ENCODE results near the gene CC2D2A. TPM values are rescaled to one million over a fixed set of nuclear protein-coding genes. Genes with fewer than 3 reads are reported as not detected.

The CC2D2A gene
- total and polyA plus RNA-seq, 9 of the 15 experiments (the other 6 are each of a cell fraction or from before 2014, with no cell fraction given), result 0.36 to 2.5 (median 1.6) TPM

- TF ChIP-seq SRF (CRISPR knock-in tag; IDR thresholded peaks at IDR 0.05) (0 out of 4 replicates have a peak, but pooled peaks of 1 of the 2 experiments have one; percentile 28), CBFA2T3 (IDR thresholded peaks at IDR 0.05) (0 out of 2 replicates have a peak, but pooled peaks have one; percentile 7), TCF7L2 (IDR thresholded peaks at IDR 0.05; ENCODE audit: low read depth, low read length) (no peak), TEAD4 (IDR thresholded peaks at IDR 0.05; ENCODE audit: low read length) (peak; percentile 22; the same call in 1 of the 2 replicates), TEAD4 (CRISPR knock-in tag; IDR thresholded peaks at IDR 0.05; ENCODE audit: borderline replicate concordance) (no peak), TOE1 (IDR thresholded peaks at IDR 0.05; ENCODE audit: borderline replicate concordance) (no peak), TOE1 (CRISPR knock-in tag; IDR thresholded peaks at IDR 0.05; ENCODE audit: borderline replicate concordance, low read depth) (no peak), RAD21 (CRISPR knock-in tag; conservative IDR thresholded peaks at IDR 0.05 in 1 of 2, IDR thresholded peaks at IDR 0.05 in 1 of 2) (peak in 1 of 2 experiments; percentile 35; a peak in 2 of 4 replicates), PKNOX1 (IDR thresholded peaks at IDR 0.05) (peak; percentile 88)
Measured at GRCh38 chr4:15575966-15576365, 106.3 kb downstream of the CC2D2A start (continued).

- CTCF ChIA-PET (ENCODE audit: low intra/inter-chr PET ratio), result no interaction called here
- intact Hi-C loops (cut with micrococcal nuclease) (no loop called here), in situ Hi-C loops (cut with MboI) (no loop called here)
- no peaks in the 10 kb centered on the region for H3K9me1 ChIP-seq (ENCODE audit: control insufficient read depth, insufficient read depth, low read length)
- ATAC-seq, result no peak
- H3K4me1 ChIP-seq (replicated peaks in 1 of 2; ENCODE audit: control insufficient read depth in 2 of 2, insufficient read depth in 2 of 2, low read length in 2 of 2), result no peaks in the 10 kb centered on the region; a peak in 1 of 5 replicates
- no peaks in the 10 kb centered on the region for H3K36me3 ChIP-seq (ENCODE audit: control insufficient read depth, insufficient read depth, low read length)
- no peak overlapping the region for H3K4me3 ChIP-seq
- DNase-seq (ENCODE audit: extremely low read depth in 1 of 4, low spot score in 3 of 4), result no peak
- H3K79me2 ChIP-seq (ENCODE audit: control insufficient read depth, insufficient read depth, low read length), result no peaks in the 10 kb centered on the region
- no peak overlapping the region for H2AFZ ChIP-seq (ENCODE audit: low read depth, low read length)
- no peak for TF ChIP-seq LCOR (CRISPR knock-in tag; IDR thresholded peaks at IDR 0.05)
- no peak for TF ChIP-seq FOXO4 (CRISPR knock-in tag; IDR thresholded peaks at IDR 0.05)
- no peak for TF ChIP-seq ZBTB8A (IDR thresholded peaks at IDR 0.05; ENCODE audit: partially characterized antibody)
- no peak for TF ChIP-seq RBM22 (IDR thresholded peaks at IDR 0.05; ENCODE audit: low read depth, low read length, poor library complexity, severe bottlenecking)
- TF ChIP-seq SAP30 (IDR thresholded peaks at IDR 0.05; ENCODE audit: borderline replicate concordance, insufficient read depth, low read depth, low read length, poor library complexity, severe bottlenecking), result no peak
- TF ChIP-seq MTA1 (IDR thresholded peaks at IDR 0.05; ENCODE audit: borderline replicate concordance), result no peak
- TF ChIP-seq ZNF57 (CRISPR knock-in tag; IDR thresholded peaks at IDR 0.05), result no peak
- TF ChIP-seq DDX20 (tag; IDR thresholded peaks at IDR 0.05; ENCODE audit: low read depth), result no peak
- no peak overlapping the region for H3K4me2 ChIP-seq (ENCODE audit: insufficient read depth, low read length)
- H3K9me3 ChIP-seq (replicated peaks; ENCODE audit: control insufficient read depth, insufficient read depth, low read depth, low read length), result no peaks in the 10 kb centered on the region
- H4K20me1 ChIP-seq (replicated peaks; ENCODE audit: control insufficient read depth, insufficient read depth, low read length), result no peaks in the 10 kb centered on the region
- H3K27ac ChIP-seq (ENCODE audit: extremely low read depth, low read depth, low read length), result no peak overlapping the region
- POLR2A ChIA-PET, result interaction anchor here (0.9 kb wide), 2 partner anchors 12 to 32 kb away, joined by 3 read pairs; no protein-coding TSS in a partner anchor
- H3K27me3 ChIP-seq (ENCODE audit: control insufficient read depth in 2 of 2, insufficient read depth in 2 of 2, low read length in 2 of 2), result no peaks in the 10 kb centered on the region
- no peak overlapping the region for H3K9ac ChIP-seq (ENCODE audit: insufficient read depth in 1 of 2, low read depth in 2 of 2, low read length in 2 of 2)
- no TSS peak for BruUV-seq (replicated peaks)
- FAIRE-seq, result no peak
Measured at GRCh38 chr4:15577508-15577907, 107.8 kb downstream of the CC2D2A start.

Measured in K562 (cell line).